Panc1 (cell line): Measurements from ENCODE around the gene MTUS2. TPM values are rescaled to one million over a fixed set of nuclear protein-coding genes. Genes with fewer than 3 reads are reported as not detected.

Experiments
- ATAC-seq: fragments of 200-7000 bp; cut with Tn5 transposase; 2 replicates; pipeline ENCODE4 v1.9.1; 2020; ENCODE audit warnings: mild to moderate bottlenecking, moderate library complexity
- BruUV-seq: library from RNA; stranded (reverse); fragments of 400-500 nt; replicated peaks from 2 replicates; lab custom pipeline; 2021; lab: Mats Ljungman, UMichigan
- CTCF ChIA-PET: fragments of 300-600 bp; sonication (Branson Sonifier 250); formaldehyde crosslinking; loops from one replicate; lab custom pipeline; 2022; ENCODE audit warnings: antibody characterized with exemption; lab: Charles Lee
- POLR2A ChIA-PET: fragments of 300-600 bp; sonication (Branson Sonifier 250); formaldehyde crosslinking; loops from one replicate; lab custom pipeline; 2022; ENCODE audit warnings: antibody characterized with exemption; lab: Charles Lee
- DNase-seq: peaks from one replicate; pipeline ENCODE4 v3.0.0-alpha.2; 2010; ENCODE audit warnings: low read depth, low spot score
- H3K27ac ChIP-seq: 2 replicates; pipeline ENCODE4 v1.5.1; 2011; ENCODE audit warnings: mild to moderate bottlenecking, low read length, inconsistent platforms
- H3K27me3 ChIP-seq: fragments of 200-500 bp; sonication (Bioruptor generic); 2 replicates; pipeline ENCODE4 v1.6.0; 2014; ENCODE audit warnings: low read length, inconsistent platforms; ENCODE audit not compliant: control insufficient read depth, insufficient read depth
- H3K36me3 ChIP-seq: fragments of 200-500 bp; sonication (Bioruptor generic); 2 replicates; pipeline ENCODE4 v1.5.1; 2014; ENCODE audit warnings: inconsistent platforms, mild to moderate bottlenecking, low read length, moderate library complexity; ENCODE audit not compliant: control insufficient read depth, insufficient read depth
- H3K4me1 ChIP-seq: 2 replicates; pipeline ENCODE4 v1.5.1; 2011; ENCODE audit warnings: inconsistent platforms, mild to moderate bottlenecking, low read length, moderate library complexity; ENCODE audit not compliant: control insufficient read depth, insufficient read depth
- H3K4me3 ChIP-seq, 2 experiments: 2 replicates each; pipeline ENCODE4 v1.5.1; 2011 to 2012; ENCODE audit warnings: low read depth in 2 of 2, low read length in 2 of 2, mild to moderate bottlenecking in 2 of 2, inconsistent platforms in 1 of 2, moderate library complexity in 1 of 2
- H3K9me3 ChIP-seq: fragments of 200-500 bp; sonication (Bioruptor generic); 2 replicates; pipeline ENCODE4 v1.5.1; 2014; ENCODE audit warnings: low read depth, mild to moderate bottlenecking, inconsistent platforms, low read length, moderate library complexity; ENCODE audit not compliant: control insufficient read depth, insufficient read depth
- CTCF ChIP-seq: fragments of 450-650 bp; IDR thresholded peaks from 2 replicates; pipeline ENCODE4 v1.5.1; 2017; ENCODE audit warnings: mild to moderate bottlenecking
- POLR2AphosphoS5 ChIP-seq: IDR thresholded peaks from 2 replicates; pipeline ENCODE4 v1.6.1; 2012; ENCODE audit warnings: mild to moderate bottlenecking, low read depth, low read length, moderate library complexity
- SIN3A ChIP-seq: IDR thresholded peaks from 2 replicates; pipeline ENCODE4 v1.6.1; 2012; ENCODE audit warnings: low read depth, mild to moderate bottlenecking, low read length, moderate library complexity, borderline replicate concordance; ENCODE audit not compliant: insufficient read depth
- TCF7L2 ChIP-seq: IDR thresholded peaks from 2 replicates; pipeline ENCODE4 v1.6.1; 2011; ENCODE audit warnings: mild to moderate bottlenecking, low read depth, low read length, inconsistent platforms
- in situ Hi-C: cut with HindIII; loops from 2 replicates; pipeline ENCODE4 v1.10.0; 2016; ENCODE audit warnings: low sequenced_read_pairs, low pct_unique_long_range_greater_than_20kb
- intact Hi-C: fragments of 100-400 bp; cut with micrococcal nuclease; formaldehyde crosslinking; loops from one replicate; pipeline ENCODE4 v1.10.0; 2022; ENCODE audit not compliant: unreplicated experiment
- total RNA-seq: library from RNA; stranded (reverse); gene quantifications from one replicate; pipeline ENCODE4 v1.2.1, GENCODE V29; 2021; ENCODE audit not compliant: unreplicated experiment
- TF ChIP-seq, protein P1 (sequence below), 2 experiments: IDR thresholded peaks; 2 replicates each; pipeline ENCODE4 v1.6.1; 2011 to 2012; ENCODE audit warnings: low read depth in 2 of 2, control low read depth in 1 of 2, low read length in 1 of 2, mild to moderate bottlenecking in 1 of 2, moderate library complexity in 1 of 2; ENCODE audit not compliant: insufficient read depth in 1 of 2

The MTUS2 gene
- total RNA-seq, 1 experiment from 2014 or later = 0.05 TPM

GRCh38 chr13:29482504-29482903, 662.4 kb downstream of the MTUS2 start:
- POLR2A ChIA-PET = no interaction called here
- intact Hi-C loops (no loop called here), in situ Hi-C loops (no loop called here)
- TF ChIP-seq TCF7L2 = no peak
- no peak for TF ChIP-seq SIN3A
- TF ChIP-seq, protein P1, sequence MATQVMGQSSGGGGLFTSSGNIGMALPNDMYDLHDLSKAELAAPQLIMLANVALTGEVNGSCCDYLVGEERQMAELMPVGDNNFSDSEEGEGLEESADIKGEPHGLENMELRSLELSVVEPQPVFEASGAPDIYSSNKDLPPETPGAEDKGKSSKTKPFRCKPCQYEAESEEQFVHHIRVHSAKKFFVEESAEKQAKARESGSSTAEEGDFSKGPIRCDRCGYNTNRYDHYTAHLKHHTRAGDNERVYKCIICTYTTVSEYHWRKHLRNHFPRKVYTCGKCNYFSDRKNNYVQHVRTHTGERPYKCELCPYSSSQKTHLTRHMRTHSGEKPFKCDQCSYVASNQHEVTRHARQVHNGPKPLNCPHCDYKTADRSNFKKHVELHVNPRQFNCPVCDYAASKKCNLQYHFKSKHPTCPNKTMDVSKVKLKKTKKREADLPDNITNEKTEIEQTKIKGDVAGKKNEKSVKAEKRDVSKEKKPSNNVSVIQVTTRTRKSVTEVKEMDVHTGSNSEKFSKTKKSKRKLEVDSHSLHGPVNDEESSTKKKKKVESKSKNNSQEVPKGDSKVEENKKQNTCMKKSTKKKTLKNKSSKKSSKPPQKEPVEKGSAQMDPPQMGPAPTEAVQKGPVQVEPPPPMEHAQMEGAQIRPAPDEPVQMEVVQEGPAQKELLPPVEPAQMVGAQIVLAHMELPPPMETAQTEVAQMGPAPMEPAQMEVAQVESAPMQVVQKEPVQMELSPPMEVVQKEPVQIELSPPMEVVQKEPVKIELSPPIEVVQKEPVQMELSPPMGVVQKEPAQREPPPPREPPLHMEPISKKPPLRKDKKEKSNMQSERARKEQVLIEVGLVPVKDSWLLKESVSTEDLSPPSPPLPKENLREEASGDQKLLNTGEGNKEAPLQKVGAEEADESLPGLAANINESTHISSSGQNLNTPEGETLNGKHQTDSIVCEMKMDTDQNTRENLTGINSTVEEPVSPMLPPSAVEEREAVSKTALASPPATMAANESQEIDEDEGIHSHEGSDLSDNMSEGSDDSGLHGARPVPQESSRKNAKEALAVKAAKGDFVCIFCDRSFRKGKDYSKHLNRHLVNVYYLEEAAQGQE (IDR thresholded peaks at IDR 0.05; ENCODE audit: insufficient read depth in 1 of 2, low read depth in 2 of 2, low read length in 1 of 2) = no peak
- no peak for TF ChIP-seq POLR2AphosphoS5
- no peak for TF ChIP-seq CTCF
- Histone ChIP-seq H3K36me3 (no peaks in the 10 kb centered on the region), H3K4me1 (no peaks in the 10 kb centered on the region), H3K27ac (no peak overlapping the region), H3K9me3 (no peaks in the 10 kb centered on the region), H3K27me3 (no peaks in the 10 kb centered on the region; the same call in none of the 2 replicates), H3K4me3 (no peak overlapping the region)
- DNase-seq (no peak), ATAC-seq (no peak)
- BruUV-seq = no TSS peak
- CTCF ChIA-PET = no interaction called here

- POLR2A ChIA-PET = no interaction called here
- CTCF ChIA-PET = no interaction called here
- Histone ChIP-seq H3K4me3 (no peak overlapping the region), H3K36me3 (no peaks in the 10 kb centered on the region), H3K27me3 (no peaks in the 10 kb centered on the region; the same call in none of the 2 replicates), H3K4me1 (no peaks in the 10 kb centered on the region), H3K9me3 (no peaks in the 10 kb centered on the region), H3K27ac (no peak overlapping the region)
- no peak for TF ChIP-seq SIN3A
- no peak for TF ChIP-seq TCF7L2
- TF ChIP-seq POLR2AphosphoS5 = no peak
- TF ChIP-seq CTCF = no peak
- TF ChIP-seq, protein P1 (IDR thresholded peaks at IDR 0.05; ENCODE audit: insufficient read depth in 1 of 2, low read depth in 2 of 2, low read length in 1 of 2) = no peak
- in situ Hi-C loops = no loop called here
- ATAC-seq (no peak), DNase-seq (no peak)
- intact Hi-C loops = no loop called here
- no TSS peak for BruUV-seq
Measured at GRCh38 chr13:29483211-29483610, 663.1 kb downstream of the MTUS2 start.
